Activated CD8-positive, alpha-beta T cell treated with anti-CD3 and anti-CD28 coated beads for 36 hours (primary cell): ENCODE measurements around the gene PLCB3. TPM values are rescaled to one million over a fixed set of nuclear protein-coding genes. Genes with fewer than 3 reads are reported as not detected.

Experiments used
- ATAC-seq: fragments of 200-7000 bp; cut with Tn5 transposase; one replicate; pipeline ENCODE4 v1.10.0; 2021; ENCODE audit warnings: mild to moderate bottlenecking, moderate library complexity
- CTCF ChIA-PET: fragments of 350-600 bp; sonication (Branson Sonifier 250); formaldehyde crosslinking; loops from one replicate; lab custom pipeline; 2021; ENCODE audit warnings: antibody characterized with exemption; lab: Charles Lee
- POLR2A ChIA-PET: fragments of 350-600 bp; sonication (Branson Sonifier 250); formaldehyde crosslinking; loops from one replicate; lab custom pipeline; 2021; ENCODE audit warnings: antibody characterized with exemption; lab: Charles Lee
- DNase-seq: peaks from one replicate; pipeline ENCODE4 v3.0.0-alpha.2; 2020
- H3K27ac Mint-ChIP-seq: one replicate; pipeline ENCODE4 v1.8.0; 2021; ENCODE audit warnings: mild to moderate bottlenecking, mixed read lengths
- H3K27me3 Mint-ChIP-seq: one replicate; pipeline ENCODE4 v1.8.0; 2021; ENCODE audit warnings: mixed read lengths
- H3K36me3 Mint-ChIP-seq: one replicate; pipeline ENCODE4 v1.8.0; 2021; ENCODE audit warnings: low read depth, mixed read lengths
- H3K4me1 Mint-ChIP-seq: one replicate; pipeline ENCODE4 v1.8.0; 2021; ENCODE audit warnings: low read depth, mixed read lengths
- H3K4me3 Mint-ChIP-seq: one replicate; pipeline ENCODE4 v1.8.0; 2021; ENCODE audit warnings: mild to moderate bottlenecking, moderate library complexity, mixed read lengths
- H3K9me3 Mint-ChIP-seq: one replicate; pipeline ENCODE4 v1.8.0; 2021; ENCODE audit warnings: mixed read lengths
- intact Hi-C: fragments of 100-400 bp; cut with micrococcal nuclease; formaldehyde crosslinking; loops from one replicate; pipeline ENCODE4 v1.10.0; 2022
- total RNA-seq, 2 experiments: library from RNA; stranded (reverse); gene quantifications; one replicate each; pipeline ENCODE4 v1.2.3, GENCODE V29; 2021
- TF ChIP-seq, protein P1 (sequence below): fragments of 200-600 bp; IDR thresholded peaks from one replicate; pipeline ENCODE4 v1.8.0; 2022; ENCODE audit warnings: antibody characterized with exemption, mild to moderate bottlenecking

The PLCB3 gene
- total RNA-seq, 2 experiments from 2014 or later = 8.7 to 9.6 TPM

DNA sequence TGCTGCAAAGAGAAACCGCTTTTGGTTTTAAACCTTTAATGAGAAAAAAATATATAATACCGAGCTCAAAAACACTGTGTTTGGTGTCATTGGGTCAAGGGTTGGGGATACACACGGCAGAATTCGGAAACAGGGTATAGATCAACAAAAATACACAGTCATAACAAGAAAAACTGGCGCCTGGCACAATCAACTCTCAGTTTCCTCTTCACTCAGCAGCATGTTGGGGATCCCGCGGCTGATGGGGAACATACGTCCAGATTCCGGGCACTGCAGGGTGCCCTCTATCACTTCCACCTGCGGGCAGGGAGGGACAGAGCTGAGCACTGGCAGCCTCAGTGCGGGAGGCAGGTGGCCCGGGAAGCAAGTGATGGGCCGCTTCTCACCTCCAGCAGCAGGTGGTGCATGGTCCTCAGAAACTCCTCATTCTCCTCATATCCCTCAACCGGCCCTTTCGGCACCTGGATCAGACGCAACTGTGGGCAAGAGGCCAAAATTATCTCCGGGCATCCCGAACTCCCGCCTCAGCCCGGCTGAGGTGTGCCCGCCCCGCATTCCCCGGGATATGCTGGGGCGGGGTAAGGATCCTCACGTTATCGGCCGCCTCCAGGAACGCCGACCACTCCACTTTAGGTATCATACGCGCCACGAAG, 65.5 kb downstream of the PLCB3 start:
- DNase-seq = peak; percentile 47
- H3K4me1 Mint-ChIP-seq = peaks cover 31% of the 10 kb centered on the region
- CTCF ChIA-PET = interaction anchor here (0.8 to 4.6 kb wide), 17 partner anchors 8 to 133 kb away, joined by 3 to 75 read pairs (median 7); partner anchors contain the start of genes BAD, CATSPERZ, CCDC88B and ESRRA

GRCh38 chr11:64317325-64317960, 66.1 kb downstream of the PLCB3 start, which contains the start of gene TRMT112:
TSS of gene TRMT112 (minus strand) at chr11:64317559. CDS start at chr11:64317526, 33 bp downstream.
- ATAC-seq = peak; percentile 78
- peaks cover 50% of the 10 kb centered on the region for H3K36me3 Mint-ChIP-seq
- no peaks in the 10 kb centered on the region for H3K9me3 Mint-ChIP-seq
- intact Hi-C loops = no loop called here
- peak within 1 kb of the TSS; percentile 100 for H3K27ac Mint-ChIP-seq
- ChIA-PET POLR2A (interaction anchor here (0.7 to 4.1 kb wide), 25 partner anchors 12 to 424 kb away, joined by 3 to 35 read pairs (median 4); partner anchors contain the start of genes BAD, CCDC88B, ESRRA and RPS6KA4), CTCF (interaction anchor here (0.7 to 4.6 kb wide), 23 partner anchors 9 to 132 kb away, joined by 3 to 75 read pairs (median 7); partner anchors contain the start of genes BAD, CATSPERZ, CCDC88B and ESRRA)
- TF ChIP-seq, protein P1, sequence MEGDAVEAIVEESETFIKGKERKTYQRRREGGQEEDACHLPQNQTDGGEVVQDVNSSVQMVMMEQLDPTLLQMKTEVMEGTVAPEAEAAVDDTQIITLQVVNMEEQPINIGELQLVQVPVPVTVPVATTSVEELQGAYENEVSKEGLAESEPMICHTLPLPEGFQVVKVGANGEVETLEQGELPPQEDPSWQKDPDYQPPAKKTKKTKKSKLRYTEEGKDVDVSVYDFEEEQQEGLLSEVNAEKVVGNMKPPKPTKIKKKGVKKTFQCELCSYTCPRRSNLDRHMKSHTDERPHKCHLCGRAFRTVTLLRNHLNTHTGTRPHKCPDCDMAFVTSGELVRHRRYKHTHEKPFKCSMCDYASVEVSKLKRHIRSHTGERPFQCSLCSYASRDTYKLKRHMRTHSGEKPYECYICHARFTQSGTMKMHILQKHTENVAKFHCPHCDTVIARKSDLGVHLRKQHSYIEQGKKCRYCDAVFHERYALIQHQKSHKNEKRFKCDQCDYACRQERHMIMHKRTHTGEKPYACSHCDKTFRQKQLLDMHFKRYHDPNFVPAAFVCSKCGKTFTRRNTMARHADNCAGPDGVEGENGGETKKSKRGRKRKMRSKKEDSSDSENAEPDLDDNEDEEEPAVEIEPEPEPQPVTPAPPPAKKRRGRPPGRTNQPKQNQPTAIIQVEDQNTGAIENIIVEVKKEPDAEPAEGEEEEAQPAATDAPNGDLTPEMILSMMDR = no peak
- no peaks in the 10 kb centered on the region for H3K27me3 Mint-ChIP-seq
- peak within 1 kb of the TSS; percentile 94 for H3K4me3 Mint-ChIP-seq
- DNase-seq = peak; percentile 98
- peaks cover 29% of the 10 kb centered on the region for H3K4me1 Mint-ChIP-seq

More for the DNA sequence above, 65.5 kb downstream of the PLCB3 start:
- TF ChIP-seq, protein P1 = no peak
- H3K9me3 Mint-ChIP-seq = no peaks in the 10 kb centered on the region
- H3K36me3 Mint-ChIP-seq = peaks cover 47% of the 10 kb centered on the region
- peak; percentile 0 for ATAC-seq
- intact Hi-C loops = no loop called here
- peak overlapping the region; percentile 94 for H3K4me3 Mint-ChIP-seq
- POLR2A ChIA-PET = interaction anchor here (0.6 to 4.1 kb wide), 24 partner anchors 11 to 425 kb away, joined by 3 to 35 read pairs (median 4); partner anchors contain the start of genes BAD, CCDC88B, ESRRA and RPS6KA4
- H3K27ac Mint-ChIP-seq = peak overlapping the region; percentile 100
- H3K27me3 Mint-ChIP-seq = no peaks in the 10 kb centered on the region

GRCh38 chr11:64317961-64318765, 66.8 kb downstream of the PLCB3 start, which contains the start of gene PRDX5:
TSS of gene PRDX5 (plus strand) at chr11:64318121. CDS start at chr11:64318216, 95 bp downstream.
- Mint-ChIP-seq H3K4me1 (peaks cover 22% of the 10 kb centered on the region), H3K4me3 (peak within 1 kb of the TSS; percentile 94), H3K27me3 (no peaks in the 10 kb centered on the region), H3K36me3 (peaks cover 48% of the 10 kb centered on the region), H3K27ac (peak within 1 kb of the TSS; percentile 100), H3K9me3 (no peaks in the 10 kb centered on the region)
- DNase-seq (peak; percentile 93), ATAC-seq (peak; percentile 86)
- POLR2A ChIA-PET = interaction anchor here (0.7 to 4.1 kb wide), 24 partner anchors 12 to 423 kb away, joined by 3 to 35 read pairs (median 4); partner anchors contain the start of genes BAD, CCDC88B, ESRRA and FERMT3
- CTCF ChIA-PET = interaction anchor here (0.7 to 4.6 kb wide), 22 partner anchors 9 to 133 kb away, joined by 3 to 75 read pairs (median 7); partner anchors contain the start of genes BAD, CATSPERZ, CCDC88B and ESRRA
- TF ChIP-seq, protein P1 = peak; percentile 24
- intact Hi-C loops = no loop called here

Other genes with a start within 250 kb of the PLCB3 start
- gene FLRT1, start 215.6 kb upstream of the PLCB3 start, total RNA-seq = not detected
- gene MACROD1, start 85.4 kb upstream of the PLCB3 start, total RNA-seq = 10 to 100 TPM; 38.7 to 38.8 TPM
- gene STIP1, start 65.4 kb upstream of the PLCB3 start, total RNA-seq = 100 to 1,000 TPM; 396 to 416 TPM
- gene FERMT3, start 44.8 kb upstream of the PLCB3 start, total RNA-seq = 100 to 1,000 TPM; 210 to 214 TPM
- 10 to 100 TPM; 33.7 to 41.5 TPM for gene TRPT1, start 25.3 kb upstream of the PLCB3 start, total RNA-seq
- gene NUDT22, start 25.3 kb upstream of the PLCB3 start, total RNA-seq = 10 to 100 TPM; 66.0 to 69.2 TPM
- gene DNAJC4, start 21.0 kb upstream of the PLCB3 start, total RNA-seq = 10 to 100 TPM; 25.8 to 26.1 TPM
- 100 to 1,000 TPM in 1 of 2 experiments, 10 to 100 TPM in 1; 86.6 to 104 TPM for gene VEGFB, start 16.9 kb upstream of the PLCB3 start, total RNA-seq
- gene FKBP2, start 10.4 kb upstream of the PLCB3 start, total RNA-seq = 10 to 100 TPM; 23.5 to 26.9 TPM
- 100 to 1,000 TPM; 285 to 287 TPM for gene PPP1R14B, start 4.6 kb upstream of the PLCB3 start, total RNA-seq
- 10 to 100 TPM; 17.2 to 17.7 TPM for gene BAD, start 33.1 kb downstream of the PLCB3 start, total RNA-seq
- gene GPR137, start 34.3 kb downstream of the PLCB3 start, total RNA-seq = 10 to 100 TPM; 23.7 to 28.5 TPM
- gene KCNK4, start 39.8 kb downstream of the PLCB3 start, total RNA-seq = under 1 TPM in 1 of 2 experiments, not detected in 1; 0.23 TPM
- gene CATSPERZ, start 48.8 kb downstream of the PLCB3 start, total RNA-seq = under 1 TPM in 1 of 2 experiments, not detected in 1; 0.52 TPM
- 10 to 100 TPM; 37.5 to 42.4 TPM for gene ESRRA, start 54.0 kb downstream of the PLCB3 start, total RNA-seq
- 100 to 1,000 TPM; 197 TPM for gene TRMT112, start 66.0 kb downstream of the PLCB3 start, total RNA-seq
- 100 to 1,000 TPM; 103 to 105 TPM for gene PRDX5, start 66.6 kb downstream of the PLCB3 start, total RNA-seq
- gene CCDC88B, start 88.7 kb downstream of the PLCB3 start, total RNA-seq = 10 to 100 TPM; 65.8 to 76.1 TPM
- gene RPS6KA4, start 107.6 kb downstream of the PLCB3 start, total RNA-seq = 10 to 100 TPM; 24.6 to 26.0 TPM